Measurements from ENCODE around the gene WRAP73. TPM values are rescaled to one million over a fixed set of nuclear protein-coding genes. Genes with fewer than 3 reads are reported as not detected.

The WRAP73 gene
- polyA plus RNA-seq (2012; ENCODE audit: insufficient read depth, insufficient read length, low read depth) = 33.7 TPM

- H3K4me3 ChIP-seq (ENCODE audit: low read depth, low read length) = peak within 1 kb of the TSS; percentile 69
- H3K27me3 ChIP-seq = 0 out of 2 replicates have a peak, but pooled peaks cover 3% of the 10 kb centered on the region
- no peaks in the 10 kb centered on the region for H3K36me3 ChIP-seq
- TF ChIP-seq CTCF (IDR thresholded peaks at IDR 0.05; ENCODE audit: low read depth, low read length) = no peak
- H3K9me3 ChIP-seq = no peaks in the 10 kb centered on the region
- no peaks in the 10 kb centered on the region for H3K4me1 ChIP-seq
- DNase-seq = peak; percentile 82
Measured at GRCh38 chr1:3649342-3650247, at the start of gene WRAP73. TSS of gene WRAP73 (minus strand) at chr1:3650103. CDS start at chr1:3649999, 104 bp downstream.

GRCh38 chr1:3699596-3699995 is 49.7 kb upstream of the WRAP73 start:
- no peaks in the 10 kb centered on the region for H3K27me3 ChIP-seq
- no peak for DNase-seq
- no peak for TF ChIP-seq CTCF (IDR thresholded peaks at IDR 0.05; ENCODE audit: low read depth, low read length)
- H3K4me3 ChIP-seq (ENCODE audit: low read depth, low read length) = no peak overlapping the region
- no peaks in the 10 kb centered on the region for H3K36me3 ChIP-seq
- peaks cover 10% of the 10 kb centered on the region for H3K4me1 ChIP-seq
- no peaks in the 10 kb centered on the region for H3K9me3 ChIP-seq

GRCh38 chr1:3698660-3699408 is 48.9 kb upstream of the WRAP73 start:
- Histone ChIP-seq H3K4me1 (peaks cover 10% of the 10 kb centered on the region), H3K4me3 (ENCODE audit: low read depth, low read length) (no peak overlapping the region), H3K36me3 (no peaks in the 10 kb centered on the region), H3K27me3 (no peaks in the 10 kb centered on the region), H3K9me3 (no peaks in the 10 kb centered on the region)
- no peak for TF ChIP-seq CTCF (IDR thresholded peaks at IDR 0.05; ENCODE audit: low read depth, low read length)
- DNase-seq = no peak

- no peaks in the 10 kb centered on the region for H3K9me3 ChIP-seq
- no peak overlapping the region for H3K4me3 ChIP-seq (ENCODE audit: low read depth, low read length)
- H3K36me3 ChIP-seq = no peaks in the 10 kb centered on the region
- DNase-seq = no peak
- H3K4me1 ChIP-seq = peaks cover 6% of the 10 kb centered on the region
- no peaks in the 10 kb centered on the region for H3K27me3 ChIP-seq
- no peak for TF ChIP-seq CTCF (IDR thresholded peaks at IDR 0.05; ENCODE audit: low read depth, low read length)
Measured at GRCh38 chr1:3697810-3698209, 47.9 kb upstream of the WRAP73 start.

GRCh38 chr1:3697104-3697503 is 47.2 kb upstream of the WRAP73 start:
- Histone ChIP-seq H3K4me1 (peaks cover 13% of the 10 kb centered on the region), H3K4me3 (ENCODE audit: low read depth, low read length) (no peak overlapping the region), H3K27me3 (no peaks in the 10 kb centered on the region), H3K36me3 (no peaks in the 10 kb centered on the region), H3K9me3 (no peaks in the 10 kb centered on the region)
- DNase-seq = no peak
- no peak for TF ChIP-seq CTCF (IDR thresholded peaks at IDR 0.05; ENCODE audit: low read depth, low read length)

Measured in BE2C (cell line).